HepG2 (cell line): ENCODE measurements around the gene ZFP36L2. TPM values are rescaled to one million over a fixed set of nuclear protein-coding genes. Genes with fewer than 3 reads are reported as not detected.

Experiments used
- ATAC-seq: fragments of 200-7000 bp; cut with Tn5 transposase; 3 replicates; pipeline ENCODE4 v1.9.1; 2020; ENCODE audit warnings: mild to moderate bottlenecking, moderate library complexity
- BruUV-seq: library from RNA; stranded (reverse); fragments of 400-500 nt; replicated peaks from 2 replicates; lab custom pipeline; 2021; lab: Mats Ljungman, UMichigan
- CTCF ChIA-PET: fragments of 300-600 bp; formaldehyde crosslinking; extraction: SDS; loops from one replicate; lab custom pipeline; 2021; ENCODE audit warnings: low total read pairs, inconsistent platforms, low intra/inter-chr PET ratio; lab: Yijun Ruan, JAX
- POLR2A ChIA-PET: fragments of 350-600 bp; sonication (Branson Sonifier 250); formaldehyde crosslinking; loops from one replicate; lab custom pipeline; 2020; ENCODE audit warnings: antibody characterized with exemption, inconsistent platforms; lab: Yijun Ruan, JAX
- DNase-seq: peaks from one replicate; pipeline ENCODE4 v3.0.0-alpha.2; 2015; ENCODE audit warnings: low spot score
- FAIRE-seq: peaks from 3 replicates; lab custom pipeline; 2011; peaks lifted over from hg19 to GRCh38; lab: Jason Lieb, UNC
- H2AFZ ChIP-seq: one replicate; pipeline ENCODE4 v1.6.1; 2011; ENCODE audit warnings: low read length, inconsistent platforms
- H3K27ac ChIP-seq: fragments of 300-600 bp; 3 replicates; pipeline ENCODE4 v1.8.0; 2011; ENCODE audit warnings: mixed run types, mild to moderate bottlenecking, mixed read lengths, low read length, inconsistent platforms; ENCODE audit not compliant: insufficient read depth; ENCODE audit errors: extremely low read length
- H3K27me3 ChIP-seq, 2 experiments: fragments of 200-600 bp in 1 of 2; 2 replicates in 1 of 2; 3 replicates in 1 of 2; pipeline versions ENCODE4 v1.6.0 to v1.8.0; 2011; ENCODE audit warnings: low read length in 2 of 2, mild to moderate bottlenecking in 2 of 2, moderate library complexity in 2 of 2, inconsistent platforms in 1 of 2; ENCODE audit not compliant: insufficient read depth in 2 of 2, control insufficient read depth in 1 of 2
- H3K36me3 ChIP-seq, 2 experiments: fragments of 200-600 bp in 1 of 2; replicated peaks in 1 of 2; 2 replicates in 1 of 2; 3 replicates in 1 of 2; pipeline versions ENCODE4 v1.5.1 to v1.8.0; 2011; ENCODE audit warnings: low read length in 2 of 2, inconsistent platforms in 1 of 2; ENCODE audit not compliant: insufficient read depth in 2 of 2, control insufficient read depth in 1 of 2
- H3K4me1 ChIP-seq: 2 replicates; pipeline ENCODE4 v1.5.1; 2012; ENCODE audit warnings: low read length, inconsistent platforms; ENCODE audit not compliant: insufficient read depth
- H3K4me2 ChIP-seq: 2 replicates; pipeline ENCODE4 v1.6.0; 2011; ENCODE audit warnings: low read depth, low read length, inconsistent platforms
- H3K4me3 ChIP-seq, 3 experiments: fragments of 200-600 bp in 1 of 3; sonication (generic), shearing (Covaris generic) in 1 of 3; replicated peaks in 1 of 3; 2 replicates each; pipeline ENCODE4 v1.5.1; 2011 to 2016; ENCODE audit warnings: low read length in 3 of 3, inconsistent platforms in 2 of 3, low read depth in 2 of 3, mild to moderate bottlenecking in 2 of 3, control low read depth in 1 of 3, mixed read lengths in 1 of 3; ENCODE audit not compliant: insufficient read depth in 1 of 3
- H3K79me2 ChIP-seq: one replicate; pipeline ENCODE4 v1.6.1; 2011; ENCODE audit warnings: low read length, inconsistent platforms; ENCODE audit not compliant: insufficient read depth
- H3K9ac ChIP-seq: 2 replicates; pipeline ENCODE4 v1.6.0; 2011; ENCODE audit warnings: mild to moderate bottlenecking, low read depth, low read length, inconsistent platforms; ENCODE audit not compliant: insufficient read depth
- H3K9me3 ChIP-seq: 2 replicates; pipeline ENCODE4 v1.5.1; 2012; ENCODE audit warnings: mild to moderate bottlenecking, low read length
- H4K20me1 ChIP-seq: 2 replicates; pipeline ENCODE4 v1.6.0; 2011; ENCODE audit warnings: inconsistent platforms, mild to moderate bottlenecking, low read length, moderate library complexity; ENCODE audit not compliant: insufficient read depth
- MEIS2 ChIP-seq: sonication (generic); formaldehyde crosslinking; IDR thresholded peaks from 2 replicates; pipeline ENCODE4 v1.9.0; 2021; ENCODE audit warnings: mild to moderate bottlenecking, missing genetic modification reagents
- MYNN ChIP-seq: sonication (generic); formaldehyde crosslinking; IDR thresholded peaks from 2 replicates; pipeline ENCODE4 v1.4.0; 2020; ENCODE audit warnings: mild to moderate bottlenecking, low read depth, missing genetic modification reagents
- ZNF605 ChIP-seq: sonication (generic); formaldehyde crosslinking; IDR thresholded peaks from 2 replicates; pipeline ENCODE4 v1.8.0; 2022; ENCODE audit warnings: mild to moderate bottlenecking, missing genetic modification reagents
- WGBS: methylation state at CpG from one replicate; pipeline ENCODE4 v1.1.6; 2017; ENCODE audit warnings: low lambda C conversion rate; 5-methylcytosine and 5-hydroxymethylcytosine counted together
- in situ Hi-C: cut with HindIII; loops from 2 replicates; pipeline ENCODE4 v1.10.0; 2017; ENCODE audit warnings: low pct_unique_long_range_greater_than_20kb; ENCODE audit not compliant: extremely low pct_ligation_motif_present
- intact Hi-C: fragments of 100-400 bp; cut with micrococcal nuclease; formaldehyde crosslinking; loops from one replicate; pipeline ENCODE4 v1.10.0; 2022; ENCODE audit not compliant: unreplicated experiment
- polyA plus RNA-seq, 8 experiments: library from polyadenylated mRNA; depleted of rRNA in 3 of 8; stranded (reverse) in 7 of 8; unstranded in 1 of 8; fragments of >200 nt; fragmentation: Illumina TruSeq in 4 of 8; extraction: Trizol in 4 of 8; gene quantifications; 2 replicates each; pipeline versions ENCODE4 v1.2.1 to v1.2.3, GENCODE V29; 2011 to 2016; ENCODE audit warnings: low read depth in 4 of 8, missing spikeins in 1 of 8, mixed read lengths in 1 of 8; ENCODE audit not compliant: insufficient read depth in 1 of 8
- total RNA-seq, 5 experiments: library from RNA; depleted of rRNA; stranded (reverse); fragments of >200 nt; fragmentation: Illumina TruSeq; extraction: Trizol; gene quantifications; 2 replicates each; pipeline ENCODE4 v1.2.3, GENCODE V29; 2016; ENCODE audit warnings: low read depth in 1 of 5
- TF ChIP-seq, protein P1 (sequence below): sonication (generic); formaldehyde crosslinking; IDR thresholded peaks from 2 replicates; pipeline ENCODE4 v1.5.0; 2020; ENCODE audit warnings: mild to moderate bottlenecking, missing genetic modification reagents
- TF ChIP-seq, protein P2 (sequence below): sonication (generic); formaldehyde crosslinking; IDR thresholded peaks from 2 replicates; pipeline ENCODE4 v1.8.1; 2023; ENCODE audit warnings: missing genetic modification reagents, inconsistent platforms, borderline replicate concordance

ZFP36L2 gene
- total and polyA plus RNA-seq, 2 of the 13 experiments (the other 11 are each of a cell fraction or from before 2014, with no cell fraction given): 11.2 to 21.8 TPM

DNA sequence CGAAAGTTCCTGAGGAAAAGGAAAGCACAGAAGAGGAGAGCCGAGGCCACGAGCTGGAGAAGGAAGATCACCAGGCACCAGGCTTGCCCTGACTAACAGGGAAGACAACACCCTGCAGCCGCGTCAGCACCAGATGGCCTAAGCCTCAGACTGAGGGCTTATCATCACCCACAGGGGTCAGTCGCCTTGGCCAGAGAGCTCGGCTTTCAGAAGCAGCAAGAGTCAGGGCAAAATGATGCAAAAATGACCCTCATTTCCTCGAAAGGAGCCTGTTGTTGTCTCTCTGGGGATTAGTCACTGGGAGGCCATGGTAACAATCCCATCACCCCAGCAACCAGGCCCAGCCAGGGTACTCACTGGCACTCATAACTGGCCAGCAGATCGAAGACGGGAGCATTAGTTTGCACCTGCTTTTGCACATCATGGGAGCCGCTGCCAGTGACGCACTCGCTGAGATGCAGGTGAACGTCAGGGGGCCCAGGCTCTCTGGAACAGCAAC, 42.7 kb upstream of the ZFP36L2 start:
- FAIRE-seq: no peak
- DNase-seq: no peak
- no peaks in the 10 kb centered on the region for H3K79me2 ChIP-seq
- no peaks in the 10 kb centered on the region; a peak in 2 of 5 replicates for H3K36me3 ChIP-seq
- no peak overlapping the region for H3K4me3 ChIP-seq
- ChIA-PET CTCF (no interaction called here), POLR2A (no interaction called here)
- ATAC-seq: peak; percentile 18; the same call in 1 of the 3 replicates
- H3K27ac ChIP-seq: no peak overlapping the region
- H4K20me1 ChIP-seq: no peaks in the 10 kb centered on the region
- intact Hi-C loops (no loop called here), in situ Hi-C loops (no loop called here)
- WGBS: 96% methylated on average over 13 of the region's 14 CpGs
- H3K9ac ChIP-seq: no peak overlapping the region
- no peak overlapping the region for H3K4me2 ChIP-seq
- H3K9me3 ChIP-seq: no peaks in the 10 kb centered on the region
- TF ChIP-seq MEIS2: no peak
- TF ChIP-seq, protein P1, sequence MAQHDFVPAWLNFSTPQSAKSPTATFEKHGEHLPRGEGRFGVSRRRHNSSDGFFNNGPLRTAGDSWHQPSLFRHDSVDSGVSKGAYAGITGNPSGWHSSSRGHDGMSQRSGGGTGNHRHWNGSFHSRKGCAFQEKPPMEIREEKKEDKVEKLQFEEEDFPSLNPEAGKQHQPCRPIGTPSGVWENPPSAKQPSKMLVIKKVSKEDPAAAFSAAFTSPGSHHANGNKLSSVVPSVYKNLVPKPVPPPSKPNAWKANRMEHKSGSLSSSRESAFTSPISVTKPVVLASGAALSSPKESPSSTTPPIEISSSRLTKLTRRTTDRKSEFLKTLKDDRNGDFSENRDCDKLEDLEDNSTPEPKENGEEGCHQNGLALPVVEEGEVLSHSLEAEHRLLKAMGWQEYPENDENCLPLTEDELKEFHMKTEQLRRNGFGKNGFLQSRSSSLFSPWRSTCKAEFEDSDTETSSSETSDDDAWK: no peak
- TF ChIP-seq MYNN (CRISPR knock-in tag): no peak
- TF ChIP-seq ZNF605 (CRISPR knock-in tag): no peak
- TF ChIP-seq, protein P2, sequence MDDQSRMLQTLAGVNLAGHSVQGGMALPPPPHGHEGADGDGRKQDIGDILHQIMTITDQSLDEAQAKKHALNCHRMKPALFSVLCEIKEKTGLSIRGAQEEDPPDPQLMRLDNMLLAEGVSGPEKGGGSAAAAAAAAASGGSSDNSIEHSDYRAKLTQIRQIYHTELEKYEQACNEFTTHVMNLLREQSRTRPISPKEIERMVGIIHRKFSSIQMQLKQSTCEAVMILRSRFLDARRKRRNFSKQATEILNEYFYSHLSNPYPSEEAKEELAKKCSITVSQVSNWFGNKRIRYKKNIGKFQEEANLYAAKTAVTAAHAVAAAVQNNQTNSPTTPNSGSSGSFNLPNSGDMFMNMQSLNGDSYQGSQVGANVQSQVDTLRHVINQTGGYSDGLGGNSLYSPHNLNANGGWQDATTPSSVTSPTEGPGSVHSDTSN (CRISPR knock-in tag): no peak
- H3K4me1 ChIP-seq: peaks cover 23% of the 10 kb centered on the region
- H2AFZ ChIP-seq: no peak overlapping the region
- no peaks in the 10 kb centered on the region for H3K27me3 ChIP-seq
- no TSS peak for BruUV-seq
